Osteoblast (primary cell): Measurements from ENCODE around the gene COX6B2. TPM values are rescaled to one million over a fixed set of nuclear protein-coding genes. Genes with fewer than 3 reads are reported as not detected.

Source experiments
- DNase-seq: peaks from one replicate; pipeline ENCODE4 v3.0.0; 2011; ENCODE audit warnings: low spot score, mixed read lengths; ENCODE audit not compliant: insufficient read length; ENCODE audit errors: missing footprints
- H2AFZ ChIP-seq: 2 replicates; pipeline ENCODE4 v1.6.0; 2011; ENCODE audit warnings: mild to moderate bottlenecking, low read length
- H3K27ac ChIP-seq: 2 replicates; pipeline ENCODE4 v1.5.1; 2011; ENCODE audit warnings: mild to moderate bottlenecking, low read depth, low read length, moderate library complexity
- H3K27me3 ChIP-seq: 2 replicates; pipeline ENCODE4 v1.6.0; 2012; ENCODE audit warnings: mild to moderate bottlenecking, control low read depth, inconsistent platforms, low read length, moderate library complexity; ENCODE audit not compliant: insufficient read depth
- H3K36me3 ChIP-seq: 2 replicates; pipeline ENCODE4 v1.5.1; 2011; ENCODE audit warnings: mild to moderate bottlenecking, low read length, control low read depth, moderate library complexity; ENCODE audit not compliant: insufficient read depth
- H3K4me1 ChIP-seq: 2 replicates; pipeline ENCODE4 v1.5.1; 2011; ENCODE audit warnings: mild to moderate bottlenecking, low read length, control low read depth, moderate library complexity; ENCODE audit not compliant: insufficient read depth
- H3K4me2 ChIP-seq: 2 replicates; pipeline ENCODE4 v1.6.0; 2011; ENCODE audit warnings: mild to moderate bottlenecking, low read length; ENCODE audit not compliant: insufficient read depth
- H3K4me3 ChIP-seq: fragments of 200-600 bp; sonication (generic); 3 replicates; pipeline ENCODE4 v1.5.1; 2012; ENCODE audit warnings: mild to moderate bottlenecking, low read length, inconsistent platforms; ENCODE audit not compliant: insufficient read depth
- H3K79me2 ChIP-seq: 2 replicates; pipeline ENCODE4 v1.6.0; 2012; ENCODE audit warnings: mild to moderate bottlenecking, low read length, control low read depth, inconsistent platforms; ENCODE audit not compliant: insufficient read depth
- H3K9me3 ChIP-seq: 2 replicates; pipeline ENCODE4 v1.5.1; 2011; ENCODE audit warnings: low read depth, low read length, control low read depth
- H4K20me1 ChIP-seq: 2 replicates; pipeline ENCODE4 v1.6.0; 2012; ENCODE audit warnings: mild to moderate bottlenecking, low read length, control low read depth; ENCODE audit not compliant: insufficient read depth
- CTCF ChIP-seq: IDR thresholded peaks from 2 replicates; pipeline ENCODE4 v1.5.1; 2011; ENCODE audit warnings: mild to moderate bottlenecking, low read depth, low read length, moderate library complexity; ENCODE audit errors: extremely low read depth
- total RNA-seq: library from RNA; depleted of rRNA; stranded (reverse); fragments of >200 nt; gene quantifications from 2 replicates; pipeline ENCODE4 v1.2.3, GENCODE V29; 2012

COX6B2 gene
- total RNA-seq, 1 donor, result not detected

- no peak overlapping the region for H3K4me3 ChIP-seq
- no peaks in the 10 kb centered on the region for H3K9me3 ChIP-seq
- DNase-seq, result no peak
- H4K20me1 ChIP-seq, result no peaks in the 10 kb centered on the region
- no peaks in the 10 kb centered on the region for H3K79me2 ChIP-seq
- H3K27me3 ChIP-seq, result peaks cover 22% of the 10 kb centered on the region
- no peak overlapping the region for H3K4me2 ChIP-seq
- H2AFZ ChIP-seq, result no peak overlapping the region
- no peaks in the 10 kb centered on the region for H3K36me3 ChIP-seq
- no peak for TF ChIP-seq CTCF
- H3K27ac ChIP-seq, result no peak overlapping the region
- H3K4me1 ChIP-seq, result no peaks in the 10 kb centered on the region
Observed at GRCh38 chr19:55358943-55359908, 4.7 kb upstream of the COX6B2 start.

- Histone ChIP-seq H3K27me3 (peaks cover 26% of the 10 kb centered on the region), H3K4me1 (peaks cover 3% of the 10 kb centered on the region), H4K20me1 (no peaks in the 10 kb centered on the region), H3K4me2 (no peak overlapping the region), H3K27ac (no peak overlapping the region), H2AFZ (no peak overlapping the region), H3K79me2 (no peaks in the 10 kb centered on the region), H3K9me3 (no peaks in the 10 kb centered on the region), H3K36me3 (no peaks in the 10 kb centered on the region), H3K4me3 (no peak overlapping the region)
- TF ChIP-seq CTCF, result no peak
- DNase-seq, result no peak
Observed at GRCh38 chr19:55358493-55358892, 4.0 kb upstream of the COX6B2 start.

DNA sequence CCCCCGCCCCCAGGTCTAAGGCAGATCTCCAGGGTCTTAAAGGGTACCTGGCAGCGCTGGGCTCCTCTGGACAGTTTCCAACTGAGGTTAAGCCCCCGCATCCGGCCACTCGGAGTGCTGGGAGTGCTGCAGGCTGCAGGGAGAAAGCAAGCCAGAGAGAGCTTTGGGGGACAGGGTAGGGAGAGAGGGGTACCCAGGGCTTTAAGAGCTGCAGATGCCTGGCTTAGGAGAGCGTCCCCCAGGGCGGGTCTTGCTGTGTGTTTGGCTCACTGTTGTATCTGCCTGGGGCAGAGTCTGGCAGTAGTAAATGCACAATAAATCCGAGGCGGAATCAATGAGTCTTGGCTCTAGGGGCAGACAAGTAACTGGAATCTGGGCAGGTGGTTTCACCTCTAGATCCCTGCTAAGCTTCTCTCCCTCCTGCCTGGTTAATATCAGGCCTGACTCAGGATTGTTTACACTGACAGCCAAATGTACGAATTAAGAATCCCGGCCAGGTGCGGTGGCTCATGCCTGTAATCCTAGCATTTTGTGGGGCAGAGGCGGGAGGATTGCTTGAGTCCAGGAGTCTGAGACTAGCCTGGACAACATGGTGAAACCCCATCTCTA lies 798 bp upstream of the COX6B2 start:
- peaks cover 47% of the 10 kb centered on the region for H3K27me3 ChIP-seq
- no peak overlapping the region for H3K4me3 ChIP-seq
- no peak for DNase-seq
- no peaks in the 10 kb centered on the region for H3K79me2 ChIP-seq
- H3K4me2 ChIP-seq, result no peak overlapping the region
- H3K36me3 ChIP-seq, result no peaks in the 10 kb centered on the region
- H3K4me1 ChIP-seq, result peaks cover 6% of the 10 kb centered on the region
- no peak overlapping the region for H2AFZ ChIP-seq
- no peaks in the 10 kb centered on the region for H4K20me1 ChIP-seq
- H3K9me3 ChIP-seq, result no peaks in the 10 kb centered on the region
- H3K27ac ChIP-seq, result no peak overlapping the region
- TF ChIP-seq CTCF, result no peak
